ENCODE measurements around the gene PDGFRB.

Gene PDGFRB

DNA sequence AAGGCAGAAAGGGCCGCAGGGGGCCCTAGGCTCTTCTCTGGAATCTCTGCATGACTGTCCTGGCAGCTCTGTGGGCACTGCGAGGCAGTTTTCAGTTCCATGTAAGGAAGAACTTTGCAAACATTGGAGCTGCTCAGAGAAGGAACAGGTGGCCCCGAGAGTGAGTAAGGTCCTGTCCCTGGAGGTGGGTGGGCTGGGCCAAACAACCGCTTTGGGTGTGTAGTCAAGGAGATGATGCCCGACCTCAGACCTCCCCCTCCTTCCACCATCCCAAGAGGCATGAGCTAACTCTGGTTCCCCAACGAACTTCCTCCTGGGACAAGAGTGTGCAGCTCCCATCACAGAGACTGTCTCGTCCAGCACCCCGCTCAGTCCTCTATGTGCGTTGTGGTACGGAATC lies 89.8 kb downstream of the PDGFRB start:
- no peak for DNase-seq (ENCODE audit: low read depth)

DNA sequence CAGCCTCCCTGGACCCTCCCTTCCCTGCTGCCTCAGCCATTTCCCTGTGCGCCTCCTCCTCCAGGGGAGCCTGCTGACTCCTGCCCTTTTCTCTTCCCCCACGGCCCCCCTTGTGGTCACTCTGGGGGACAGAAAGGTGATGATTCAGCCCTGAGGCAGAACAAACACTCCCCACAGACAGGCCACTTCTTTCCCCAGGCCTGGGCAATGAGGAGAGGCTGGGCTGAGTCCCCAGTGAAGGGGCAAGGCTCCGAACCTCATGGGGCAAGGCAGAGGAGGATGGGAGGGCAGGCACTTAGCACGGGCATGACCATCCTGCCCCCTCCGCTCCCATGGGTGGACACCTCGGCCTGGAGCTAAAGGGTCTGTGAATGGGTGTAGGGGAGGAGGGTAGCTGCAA lies 90.3 kb downstream of the PDGFRB start:
- DNase-seq (ENCODE audit: low read depth): no peak

DNA sequence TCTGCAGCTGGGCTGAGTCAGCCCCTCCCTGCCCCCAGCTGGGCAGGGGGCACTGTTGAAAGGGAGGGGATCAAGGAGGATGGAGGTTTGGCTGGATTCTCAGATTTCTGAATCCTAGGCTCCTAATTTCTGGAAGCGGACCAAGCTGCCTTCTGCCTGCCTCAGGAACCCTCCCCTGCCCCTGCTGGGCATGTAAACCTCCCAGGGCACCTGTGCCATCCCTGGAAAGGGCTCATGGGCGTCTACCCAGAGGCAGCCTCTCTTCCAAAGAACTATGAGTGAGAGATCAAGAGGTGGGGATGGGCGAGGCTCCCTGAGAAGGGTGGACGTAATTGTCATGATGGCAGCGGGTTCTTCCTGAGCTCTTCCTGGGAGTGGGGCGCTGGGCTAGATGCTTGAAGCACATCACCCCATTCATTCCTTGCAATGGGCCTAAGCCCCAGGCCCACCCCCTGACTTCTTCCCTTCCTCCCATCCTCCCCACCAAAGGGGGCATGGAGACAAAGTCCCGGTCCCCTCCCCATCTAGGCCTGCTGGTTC lies 90.9 kb downstream of the PDGFRB start:
- DNase-seq (ENCODE audit: low read depth): no peak

All from HS-27A (cell line).